HCT116 (cell line): ENCODE measurements around the gene UBAC2. TPM values are rescaled to one million over a fixed set of nuclear protein-coding genes. Genes with fewer than 3 reads are reported as not detected.

Source experiments
- ATAC-seq: fragments of 200-7000 bp; cut with Tn5 transposase; 2 replicates; pipeline ENCODE4 v1.9.1; 2020; ENCODE audit warnings: mild to moderate bottlenecking, moderate library complexity
- BruUV-seq: library from RNA; stranded (reverse); fragments of 400-500 nt; replicated peaks from 2 replicates; lab custom pipeline; 2021; lab: Mats Ljungman, UMichigan
- CTCF ChIA-PET: fragments of 300-600 bp; sonication (Branson Sonifier 250); formaldehyde crosslinking; loops from one replicate; lab custom pipeline; 2021; ENCODE audit warnings: antibody characterized with exemption; lab: Charles Lee
- POLR2A ChIA-PET: fragments of 300-600, 350-600 bp; sonication (Branson Sonifier 250); formaldehyde crosslinking; loops from one replicate; lab custom pipeline; 2021; ENCODE audit warnings: antibody characterized with exemption; lab: Charles Lee
- RAD21 ChIA-PET, 2 experiments: fragments of 300-600 bp; sonication (Branson Sonifier 250); formaldehyde crosslinking; loops; one replicate each; lab custom pipeline; 2023; ENCODE audit warnings: low total read pairs in 2 of 2; ENCODE audit not compliant: uncharacterized antibody in 2 of 2, unreplicated experiment in 2 of 2, low non-redundant PET in 1 of 2; lab: Charles Lee
- DNase-seq: peaks from one replicate; pipeline ENCODE4 v3.0.0-alpha.2; 2010; ENCODE audit warnings: low read depth, low spot score
- H2AFZ ChIP-seq: fragments of 200-600 bp; shearing (Covaris generic), sonication (generic); 2 replicates; pipeline ENCODE4 v1.6.1; 2017; ENCODE audit warnings: low read depth, mixed run types, mixed read lengths, antibody characterized with exemption, low read length; ENCODE audit not compliant: poor library complexity, severe bottlenecking
- H3K27ac ChIP-seq: 2 replicates; pipeline ENCODE4 v1.5.1; 2012; ENCODE audit warnings: low read depth, low read length
- H3K27me3 ChIP-seq: fragments of 200-600 bp; sonication (generic); 2 replicates; pipeline ENCODE4 v1.6.1; 2016; ENCODE audit warnings: mixed run types, low read length, mixed read lengths; ENCODE audit not compliant: insufficient read depth
- H3K36me3 ChIP-seq, 2 experiments: fragments of 200-500 bp in 1 of 2; fragments of 200-600 bp in 1 of 2; sonication (Bioruptor generic) in 1 of 2; sonication (generic) in 1 of 2; 2 replicates each; pipeline versions ENCODE4 v1.5.1 to v1.6.1; 2014 to 2016; ENCODE audit warnings: low read length in 2 of 2, inconsistent platforms in 1 of 2, mixed read lengths in 1 of 2, mixed run types in 1 of 2; ENCODE audit not compliant: insufficient read depth in 2 of 2, control insufficient read depth in 1 of 2
- H3K4me1 ChIP-seq, 2 experiments: fragments of 200-600 bp in 1 of 2; sonication (generic) in 1 of 2; 2 replicates each; pipeline versions ENCODE4 v1.5.1 to v1.6.1; 2012 to 2017; ENCODE audit warnings: low read length in 2 of 2, inconsistent platforms in 1 of 2, mild to moderate bottlenecking in 1 of 2, mixed read lengths in 1 of 2, mixed run types in 1 of 2, moderate library complexity in 1 of 2; ENCODE audit not compliant: insufficient read depth in 2 of 2, control insufficient read depth in 1 of 2
- H3K4me2 ChIP-seq: fragments of 200-600 bp; sonication (generic); 2 replicates; pipeline ENCODE4 v1.6.1; 2017; ENCODE audit warnings: mixed run types, low read length, mixed read lengths
- H3K4me3 ChIP-seq, 2 experiments: fragments of 200-600 bp in 1 of 2; sonication (generic) in 1 of 2; replicated peaks in 1 of 2; 2 replicates each; pipeline ENCODE4 v1.5.1; 2011 to 2016; ENCODE audit warnings: low read length in 2 of 2, control low read depth in 1 of 2, low read depth in 1 of 2, mild to moderate bottlenecking in 1 of 2, mixed read lengths in 1 of 2, mixed run types in 1 of 2
- H3K79me2 ChIP-seq: fragments of 200-600 bp; sonication (generic); 2 replicates; pipeline ENCODE4 v1.6.1; 2017; ENCODE audit warnings: mild to moderate bottlenecking, mixed run types, low read length, moderate library complexity, mixed read lengths; ENCODE audit not compliant: insufficient read depth
- H3K9ac ChIP-seq: fragments of 200-600 bp; sonication (generic); 2 replicates; pipeline ENCODE4 v1.6.1; 2016; ENCODE audit warnings: low read length, mixed read lengths
- H3K9me2 ChIP-seq: fragments of 200-600 bp; sonication (generic), shearing (Covaris generic); 2 replicates; pipeline ENCODE4 v1.6.1; 2017; ENCODE audit warnings: mixed run types, mild to moderate bottlenecking, moderate library complexity; ENCODE audit not compliant: insufficient read depth
- H3K9me3 ChIP-seq, 2 experiments: fragments of 200-500 bp in 1 of 2; fragments of 200-600 bp in 1 of 2; sonication (Bioruptor generic) in 1 of 2; sonication (generic) in 1 of 2; 2 replicates each; pipeline ENCODE4 v1.6.1; 2014 to 2017; ENCODE audit warnings: low read length in 2 of 2, mixed read lengths in 2 of 2, inconsistent platforms in 1 of 2, low read depth in 1 of 2, mild to moderate bottlenecking in 1 of 2, mixed run types in 1 of 2, moderate library complexity in 1 of 2; ENCODE audit not compliant: control insufficient read depth in 1 of 2, insufficient read depth in 1 of 2
- H4K20me1 ChIP-seq: fragments of 200-600 bp; sonication (generic), shearing (Covaris generic); 2 replicates; pipeline ENCODE4 v1.6.1; 2017; ENCODE audit warnings: mixed run types, mild to moderate bottlenecking, moderate library complexity; ENCODE audit not compliant: insufficient read depth
- ATF3 ChIP-seq: IDR thresholded peaks from 2 replicates; pipeline ENCODE4 v1.6.1; 2012
- CBX3 ChIP-seq: IDR thresholded peaks from 2 replicates; pipeline ENCODE4 v1.6.1; 2012; ENCODE audit warnings: low read depth
- CEBPB ChIP-seq: IDR thresholded peaks from 2 replicates; pipeline ENCODE4 v1.6.1; 2012; ENCODE audit warnings: low read depth
- EGR1 ChIP-seq: IDR thresholded peaks from 2 replicates; pipeline ENCODE4 v1.6.1; 2012; ENCODE audit warnings: low read depth
- ELF1 ChIP-seq: IDR thresholded peaks from 2 replicates; pipeline ENCODE4 v1.6.1; 2012; ENCODE audit warnings: low read depth, borderline replicate concordance
- EZH2 ChIP-seq: fragments of 200-600 bp; sonication (generic); IDR thresholded peaks from 2 replicates; pipeline ENCODE4 v1.6.1; 2017; ENCODE audit warnings: antibody characterized with exemption, mixed run types
- EZH2phosphoT487 ChIP-seq: fragments of 200-600 bp; IDR thresholded peaks from 2 replicates; pipeline ENCODE4 v1.6.1; 2018; ENCODE audit warnings: antibody characterized with exemption, borderline replicate concordance
- MAX ChIP-seq: IDR thresholded peaks from 2 replicates; pipeline ENCODE4 v1.6.1; 2012
- POLR2A ChIP-seq: IDR thresholded peaks from 2 replicates; pipeline ENCODE4 v1.7.0; 2011; ENCODE audit warnings: borderline replicate concordance; ENCODE audit not compliant: insufficient read depth, insufficient read length; ENCODE audit errors: extremely low read depth
- REST ChIP-seq: IDR thresholded peaks from 2 replicates; pipeline ENCODE4 v1.6.1; 2012; ENCODE audit warnings: low read depth
- SIN3A ChIP-seq: IDR thresholded peaks from 2 replicates; pipeline ENCODE4 v1.6.1; 2012; ENCODE audit warnings: low read depth
- SP1 ChIP-seq: IDR thresholded peaks from 2 replicates; pipeline ENCODE4 v1.6.1; 2012; ENCODE audit warnings: low read depth
- SRF ChIP-seq: IDR thresholded peaks from 2 replicates; pipeline ENCODE4 v1.6.1; 2012; ENCODE audit warnings: low read depth
- TCF7L2 ChIP-seq: IDR thresholded peaks from 2 replicates; pipeline ENCODE4 v1.7.0; 2011; ENCODE audit warnings: borderline replicate concordance, inconsistent platforms; ENCODE audit not compliant: insufficient read depth, insufficient read length; ENCODE audit errors: extremely low read depth
- ZBTB33 ChIP-seq: IDR thresholded peaks from 2 replicates; pipeline ENCODE4 v1.6.1; 2011; ENCODE audit warnings: mild to moderate bottlenecking, low read length, moderate library complexity; ENCODE audit not compliant: insufficient replicate concordance; ENCODE audit errors: extremely low read depth
- ZFX ChIP-seq: fragments of 450-650 bp; IDR thresholded peaks from 2 replicates; pipeline ENCODE4 v1.6.1; 2017
- ZNF274 ChIP-seq: fragments of 200-500 bp; sonication (Bioruptor generic); IDR thresholded peaks from 2 replicates; pipeline ENCODE4 v1.6.1; 2014; ENCODE audit warnings: mild to moderate bottlenecking, low read depth, low read length, inconsistent platforms
- intact Hi-C: fragments of 100-400 bp; cut with micrococcal nuclease; formaldehyde crosslinking; loops from 2 replicates; pipeline ENCODE4 v1.10.0; 2022
- total RNA-seq: library from RNA; stranded (reverse); gene quantifications from one replicate; pipeline ENCODE4 v1.2.1, GENCODE V29; 2021; ENCODE audit not compliant: unreplicated experiment

The UBAC2 gene
- total RNA-seq, 1 experiment from 2014 or later, result 67.4 TPM

GRCh38 chr13:99289674-99290337, 89.2 kb downstream of the UBAC2 start:
- ATAC-seq (no peak), DNase-seq (no peak)
- Histone ChIP-seq H2AFZ (no peak overlapping the region), H3K79me2 (peaks cover 9% of the 10 kb centered on the region; the same call in 1 of the 2 replicates), H3K9me2 (no peaks in the 10 kb centered on the region), H4K20me1 (no peaks in the 10 kb centered on the region), H3K4me2 (no peak overlapping the region), H3K27ac (no peak overlapping the region), H3K4me3 (no peak overlapping the region), H3K9ac (no peak overlapping the region), H3K9me3 (no peaks in the 10 kb centered on the region), H3K36me3 (no peaks in the 10 kb centered on the region; a peak in 1 of 4 replicates), H3K27me3 (no peaks in the 10 kb centered on the region), H3K4me1 (no peaks in the 10 kb centered on the region)
- TF ChIP-seq EGR1, result no peak
- TF ChIP-seq POLR2A, result no peak
- TF ChIP-seq CEBPB, result no peak
- no peak for TF ChIP-seq ZFX
- no peak for TF ChIP-seq ELF1
- TF ChIP-seq SRF, result no peak
- no peak for TF ChIP-seq ATF3
- TF ChIP-seq EZH2, result no peak
- no peak for TF ChIP-seq EZH2phosphoT487
- TF ChIP-seq SIN3A, result no peak
- TF ChIP-seq ZNF274, result no peak
- no peak for TF ChIP-seq REST
- no peak for TF ChIP-seq ZBTB33
- no peak for TF ChIP-seq CBX3
- TF ChIP-seq SP1, result no peak
- no peak for TF ChIP-seq MAX
- no peak for TF ChIP-seq TCF7L2
- RAD21 ChIA-PET, result no interaction called here
- BruUV-seq, result no TSS peak
- intact Hi-C loops, result no loop called here
- CTCF ChIA-PET, result no interaction called here
- POLR2A ChIA-PET, result no interaction called here
